Dedifferentiated amniotic fluid mesenchymal stem cell (primary cell): ENCODE results near the gene CORO7.

ENCODE experiments used
- DNase-seq: peaks from one replicate; pipeline ENCODE4 v3.0.0-alpha.2; 2016; ENCODE audit errors: extremely low spot score

The CORO7 gene

DNA sequence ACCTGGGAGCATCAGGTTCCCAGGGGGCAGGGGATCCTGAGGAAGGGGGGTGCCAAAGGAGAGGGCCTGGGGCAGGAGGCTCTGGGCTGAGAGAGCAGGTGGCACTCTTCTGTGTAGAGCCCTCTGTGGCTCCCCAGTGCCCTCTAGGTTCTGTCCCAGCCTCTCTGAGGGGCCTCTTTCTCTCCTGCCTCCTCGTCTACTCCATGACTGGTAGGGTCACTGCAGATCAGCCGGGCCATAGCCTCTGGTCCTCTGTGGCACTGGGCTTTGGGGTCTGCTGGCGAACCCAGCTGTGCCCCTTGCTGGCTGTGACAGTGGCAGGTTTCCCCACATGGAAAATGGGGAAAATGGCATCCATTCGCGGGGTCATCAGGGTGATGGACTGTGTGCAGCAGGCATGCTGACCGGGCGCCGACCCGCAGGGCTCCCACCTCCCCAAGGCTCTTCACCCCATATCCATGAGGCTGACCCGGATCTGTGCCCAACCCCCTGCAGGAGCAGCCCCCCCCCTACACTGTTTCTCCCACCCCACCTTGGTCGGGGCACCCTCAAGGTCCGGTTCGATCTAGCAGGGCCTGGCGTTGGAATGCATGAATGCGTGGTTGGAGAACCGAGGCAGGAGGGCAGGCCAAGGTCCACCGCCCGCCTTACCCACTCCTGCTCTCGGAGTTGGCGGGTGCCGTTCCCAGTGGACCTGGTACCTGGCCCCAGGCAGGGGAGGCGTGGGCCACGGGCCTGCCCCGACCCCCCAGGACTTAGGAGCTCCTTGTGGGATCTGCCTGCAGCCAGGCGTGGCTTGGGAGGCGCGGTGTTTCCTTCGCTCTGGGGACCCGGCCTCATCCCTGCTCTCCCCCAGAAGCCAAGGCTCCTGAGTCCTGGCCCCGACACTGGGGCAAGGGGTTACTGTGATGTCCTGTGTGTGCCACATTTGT, 94.0 kb downstream of the CORO7 start:
- DNase-seq, result no peak

DNA sequence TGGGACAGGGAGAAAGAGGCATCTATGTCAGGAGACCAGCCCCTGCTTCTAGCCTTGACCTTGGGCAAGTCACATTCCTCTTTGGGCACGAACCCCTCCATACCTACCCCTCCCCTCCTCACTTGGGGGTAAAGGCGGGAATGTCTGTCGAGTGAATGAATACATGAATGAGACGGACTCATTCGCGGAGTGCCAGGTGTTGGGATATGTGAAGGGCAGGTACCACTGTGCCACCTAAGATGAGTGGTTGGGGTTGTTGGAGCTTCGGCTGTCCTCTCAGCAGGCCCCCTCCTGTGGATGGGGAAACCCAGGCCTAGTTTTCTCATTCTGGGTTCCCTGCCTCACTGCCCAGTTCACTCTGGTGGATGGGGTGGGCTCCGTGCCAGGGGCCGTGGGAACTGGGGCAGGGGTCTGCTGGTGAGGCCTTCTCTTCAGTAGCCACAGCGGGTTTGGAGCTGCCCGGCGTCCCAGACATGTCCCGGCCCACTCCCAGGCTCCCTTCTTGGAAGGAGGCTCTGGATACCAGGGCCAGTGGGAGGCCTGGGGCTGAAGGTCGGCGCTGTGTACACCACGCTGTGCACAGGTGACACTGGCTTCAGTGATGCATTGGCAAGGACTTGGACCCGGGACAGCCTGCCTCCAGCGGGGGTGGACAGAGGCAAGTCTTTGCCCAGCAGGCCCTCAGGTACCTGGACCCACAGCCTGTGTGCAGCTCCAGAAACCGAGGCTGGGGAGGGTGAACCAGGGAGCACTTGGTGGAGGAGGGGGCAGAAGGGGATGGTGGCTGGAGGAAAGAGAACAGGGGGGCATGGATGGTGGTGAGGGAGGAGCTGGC, 94.9 kb downstream of the CORO7 start:
- DNase-seq, result no peak

DNA sequence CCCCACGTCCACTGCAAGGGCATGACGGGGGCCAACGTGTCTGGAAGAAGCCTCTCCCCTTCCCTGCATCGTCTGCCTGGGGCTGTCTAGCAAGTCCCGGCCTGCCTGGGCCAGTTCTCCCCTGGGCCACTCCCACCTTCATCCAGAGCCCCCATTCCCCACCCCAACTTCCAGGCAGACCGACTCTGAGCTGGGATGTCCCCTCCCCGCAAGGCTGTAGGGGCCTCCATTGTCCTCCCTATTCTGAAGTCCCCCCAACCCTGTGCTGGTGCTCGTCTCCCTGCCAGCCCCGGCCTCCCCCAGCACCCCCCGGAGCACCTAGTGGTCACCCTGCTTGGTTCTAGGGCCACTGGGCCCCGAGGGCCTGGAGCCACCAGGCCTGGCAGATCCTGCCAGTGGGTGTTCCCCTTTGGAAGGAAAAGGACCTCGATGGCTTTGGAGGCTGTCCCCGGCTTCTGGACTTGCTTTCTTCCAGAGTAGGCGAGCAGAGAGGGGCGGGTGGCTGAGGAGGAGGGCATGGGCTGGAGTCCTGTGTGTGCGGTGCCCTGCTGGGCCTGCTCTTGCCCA, 95.7 kb downstream of the CORO7 start:
- no peak for DNase-seq

DNA sequence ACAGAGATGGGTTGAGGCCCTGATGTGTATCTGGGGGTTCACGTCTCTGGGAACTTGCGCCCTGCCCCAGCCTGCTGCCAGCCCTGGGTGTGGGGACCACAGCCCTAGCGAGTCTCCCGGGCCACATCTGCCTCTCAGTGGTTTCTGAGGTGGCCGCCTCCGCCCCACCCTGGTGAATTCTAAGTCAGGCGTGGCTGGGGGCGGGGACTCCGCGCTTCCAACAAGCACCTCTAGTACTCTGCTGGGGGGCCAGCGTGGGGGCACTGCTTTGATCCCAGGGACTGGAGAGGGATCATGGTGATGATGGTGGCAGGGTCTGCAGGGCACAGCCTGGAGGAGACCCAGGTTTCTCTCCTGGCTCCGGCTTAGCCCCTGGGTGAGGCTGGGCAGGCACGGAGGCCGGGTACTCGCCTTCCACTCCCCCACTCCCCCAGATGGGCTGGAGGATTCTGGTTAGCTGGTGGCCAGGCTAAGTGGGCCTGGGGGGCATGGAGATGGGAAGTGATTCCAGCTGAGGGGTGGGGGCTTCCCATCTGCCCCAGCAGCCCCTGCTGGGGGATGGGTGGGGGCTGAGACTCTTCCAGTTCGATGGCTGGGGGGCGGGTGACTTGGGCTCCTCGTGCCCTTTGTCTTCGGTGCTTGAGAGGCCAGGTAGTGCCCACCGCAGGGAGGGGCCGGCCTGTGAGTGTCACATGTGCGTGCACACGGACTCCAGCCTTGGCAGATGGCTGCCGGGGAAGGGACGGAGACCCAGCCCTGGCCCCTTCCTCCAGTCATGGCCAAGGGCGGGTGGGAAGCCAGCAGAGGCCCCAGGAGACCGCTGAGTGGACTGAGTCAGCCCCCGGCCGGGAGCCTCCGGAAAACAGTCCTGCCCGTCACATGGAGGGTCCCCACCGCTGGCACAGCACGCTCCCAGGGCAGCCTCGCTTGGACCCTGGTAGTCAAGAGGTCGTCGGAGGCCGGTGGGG, 96.7 kb downstream of the CORO7 start:
- no peak for DNase-seq

DNA sequence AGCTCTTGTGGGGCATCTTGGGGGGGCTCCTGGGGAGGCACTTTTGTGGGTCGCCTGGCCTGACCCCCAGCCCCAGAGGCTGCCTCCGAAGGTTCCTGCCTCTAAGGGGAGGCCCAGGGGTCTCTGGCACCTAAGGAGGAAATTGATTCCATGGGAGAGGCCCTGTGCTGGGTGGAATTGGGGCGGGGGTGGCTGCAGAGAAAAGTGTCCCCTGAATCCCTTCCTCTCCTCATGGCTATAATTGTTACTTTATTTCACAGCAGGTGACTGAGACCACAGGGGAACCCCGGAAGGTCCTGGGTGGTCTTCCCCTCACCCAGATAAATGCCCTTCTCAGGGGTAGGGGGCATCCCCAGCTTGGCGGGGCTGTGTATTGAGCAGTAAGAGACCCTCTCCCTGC, 97.4 kb downstream of the CORO7 start:
- DNase-seq, result no peak

DNA sequence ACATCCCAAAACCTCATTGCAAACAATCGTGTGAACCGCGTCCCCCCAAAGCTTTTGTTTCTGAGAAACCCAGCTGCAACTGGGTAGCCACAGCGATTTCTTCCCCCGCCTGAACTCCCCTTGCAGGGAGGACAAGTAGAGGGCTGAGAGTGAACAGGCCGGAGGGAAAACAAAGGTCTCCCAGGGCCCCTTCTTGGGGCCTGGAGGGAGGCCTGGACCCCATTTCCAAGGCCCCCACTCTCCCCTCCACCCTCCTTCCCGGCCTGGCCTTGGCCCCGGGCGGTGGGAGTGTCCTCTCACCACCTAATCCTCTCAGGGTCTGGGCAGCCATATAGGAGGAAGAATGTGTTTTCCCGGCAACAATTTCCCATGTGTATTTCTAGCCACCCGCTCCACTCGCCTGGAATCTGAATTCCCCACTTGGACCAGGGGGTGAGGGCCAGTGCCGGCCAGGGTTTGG, 97.9 kb downstream of the CORO7 start:
- peak; percentile 52 for DNase-seq

DNA sequence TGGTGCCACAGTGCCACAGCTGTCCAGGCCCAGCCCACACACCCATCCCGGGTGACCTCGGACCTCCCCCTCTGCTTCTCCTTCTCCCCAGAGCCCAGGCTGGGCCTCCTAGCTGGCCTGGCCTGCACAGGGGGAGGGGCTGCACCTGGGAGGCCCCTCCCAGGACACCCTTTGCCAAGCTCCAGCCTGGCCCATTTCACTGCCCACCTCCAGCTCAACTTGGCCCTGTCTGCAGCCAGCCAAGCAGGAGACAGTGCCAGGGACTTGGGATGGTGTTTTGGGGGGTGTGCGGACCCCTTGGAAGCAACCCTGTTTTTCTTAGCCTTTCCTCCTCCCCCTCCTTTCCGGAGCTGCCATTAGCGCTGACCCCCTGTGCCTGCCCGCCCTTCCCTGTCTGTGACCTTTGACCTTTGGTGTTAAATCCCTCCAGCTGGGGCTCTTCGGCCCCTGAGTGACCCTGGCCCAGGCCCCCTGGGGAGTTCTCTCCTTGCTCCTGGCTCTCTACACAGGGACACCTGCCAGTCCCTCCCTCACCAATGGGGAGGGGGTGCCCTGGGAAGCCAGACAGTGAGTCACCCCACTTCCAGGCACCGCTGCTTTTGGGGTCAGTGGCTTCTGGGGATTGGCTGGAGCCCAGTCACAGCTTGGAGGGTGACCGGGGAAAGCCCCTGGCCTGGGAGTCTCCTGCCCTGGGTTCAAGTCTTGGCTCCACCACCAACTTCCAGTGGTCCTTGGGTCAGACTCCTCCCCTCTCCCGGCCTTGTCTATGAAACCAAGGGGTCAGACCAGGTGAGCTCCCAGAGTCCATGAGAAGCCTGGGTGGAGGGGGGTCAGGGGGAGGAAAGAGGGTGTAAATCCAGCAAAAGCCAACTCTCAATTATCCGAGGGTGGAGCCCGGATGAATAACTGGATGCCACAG, 98.6 kb downstream of the CORO7 start:
- no peak for DNase-seq

DNA sequence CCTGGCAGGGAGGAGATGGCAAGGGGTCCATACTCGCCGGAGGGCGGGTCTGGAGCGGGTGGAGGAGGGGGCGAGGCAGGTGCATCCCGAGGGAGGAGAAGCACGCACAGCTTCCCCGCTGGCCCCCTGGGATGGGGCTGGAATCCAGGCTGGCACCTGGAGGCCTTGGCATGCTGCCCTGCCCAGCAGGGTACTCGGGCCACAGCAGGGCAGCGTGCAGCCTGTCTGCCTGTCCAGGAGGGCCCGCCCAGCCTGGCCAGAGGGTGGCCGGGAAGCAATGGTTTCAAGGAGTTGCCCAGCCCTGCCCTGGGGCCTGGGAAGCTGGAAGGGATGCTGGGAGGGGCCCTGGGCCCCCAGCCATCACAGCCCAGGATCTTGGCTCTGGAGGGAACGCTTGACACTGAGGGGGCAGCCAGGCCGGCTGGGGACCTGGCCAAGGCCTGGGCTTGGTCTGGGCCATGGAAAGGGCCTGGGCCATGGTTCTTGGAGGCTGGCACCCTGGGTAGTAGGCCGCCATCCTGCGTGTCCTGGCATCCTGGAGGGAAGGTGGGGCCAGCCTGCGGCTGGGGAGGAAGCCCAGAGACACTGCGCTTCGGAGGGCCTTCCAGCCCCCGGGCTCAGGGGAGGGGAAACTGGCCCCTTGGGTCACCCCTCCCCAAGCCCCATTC, 99.4 kb downstream of the CORO7 start:
- peak; percentile 50 for DNase-seq

DNA sequence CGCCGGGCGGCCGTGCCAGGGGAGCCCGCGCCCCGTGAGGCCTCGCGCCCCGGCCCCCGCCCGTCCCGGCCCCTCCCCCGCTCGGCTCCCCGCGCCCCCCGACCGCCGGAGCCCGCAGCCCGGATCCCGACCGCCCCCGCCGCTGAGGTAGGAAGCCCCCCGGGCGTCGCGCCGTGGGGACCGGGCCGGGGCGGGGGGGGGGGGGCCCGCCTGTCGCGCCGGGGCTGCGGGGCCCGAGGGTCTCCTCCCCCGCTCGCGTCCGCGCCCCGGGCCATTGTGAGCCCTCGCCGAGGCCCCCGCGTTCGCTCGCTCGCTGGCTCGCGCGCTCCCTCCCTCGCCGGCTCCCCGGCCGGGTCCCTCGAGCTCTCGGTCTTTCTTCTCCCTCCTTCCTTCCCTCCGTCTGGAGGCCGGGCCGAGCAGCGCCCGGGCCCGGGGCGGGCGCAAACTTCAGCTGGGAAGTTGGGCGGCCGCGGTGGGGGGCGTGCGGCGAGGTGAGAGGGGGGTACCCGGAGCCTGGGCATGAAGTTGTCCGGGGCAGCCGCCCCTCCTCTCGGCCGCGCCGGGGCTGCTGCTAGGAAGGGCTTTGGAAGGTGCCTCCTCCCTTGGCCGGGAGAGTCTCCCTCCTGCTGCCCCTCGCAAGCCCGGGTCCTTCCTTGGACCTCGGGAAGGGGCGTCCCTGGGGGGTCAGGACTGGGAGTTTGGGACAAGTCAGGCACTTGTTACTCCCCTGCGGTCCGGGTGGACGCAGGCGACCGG, 100.1 kb downstream of the CORO7 start:
- DNase-seq, result no peak

DNA sequence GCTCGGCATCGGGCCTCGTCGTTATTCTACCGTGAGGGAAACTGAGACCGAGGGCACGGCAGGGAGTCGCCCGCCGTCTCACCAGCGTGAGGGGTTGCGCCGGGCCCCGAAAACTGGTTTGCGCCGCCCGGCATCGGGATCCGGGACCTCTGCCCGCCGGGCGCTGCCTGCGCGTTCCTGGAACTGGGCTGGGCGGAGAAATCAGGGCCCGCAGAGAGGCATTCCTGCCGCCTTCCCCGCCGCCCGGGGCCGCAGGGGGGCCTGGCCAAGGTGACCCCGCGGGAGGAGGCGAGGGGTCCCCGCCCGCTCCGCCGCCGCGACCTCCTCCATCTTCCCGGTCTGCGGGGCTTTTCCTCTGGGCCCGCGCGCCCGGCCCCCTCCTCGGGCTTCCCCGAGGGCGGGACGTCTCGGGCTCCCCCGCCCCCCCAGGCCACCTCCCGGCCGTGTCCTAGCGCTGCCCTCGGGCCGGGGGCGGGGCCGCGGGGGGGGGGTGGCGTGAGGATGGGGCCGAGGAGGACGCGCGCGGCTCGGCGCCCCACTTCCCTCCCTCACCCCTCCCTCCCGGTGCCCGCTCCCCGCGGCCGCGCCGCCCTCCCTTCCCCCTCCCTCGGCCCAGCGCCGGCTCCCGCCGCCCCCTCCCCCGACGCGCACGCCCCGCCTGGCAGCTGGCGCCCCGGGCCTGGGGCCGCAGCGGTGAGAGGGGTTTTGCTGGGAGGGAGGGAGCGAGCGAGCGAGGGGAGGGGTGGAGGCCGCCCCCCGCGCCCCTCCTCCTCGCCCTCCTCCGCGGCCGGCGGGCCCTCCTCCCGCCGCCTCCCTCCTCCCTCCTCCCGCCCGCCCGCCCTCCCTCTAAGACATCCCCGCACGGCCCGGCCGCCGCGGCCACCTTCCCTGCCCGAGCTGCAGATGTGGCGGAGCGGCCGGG, 100.9 kb downstream of the CORO7 start, which contains the start of gene GLIS2:
Gene GLIS2, plus strand, starts transcription at position 882 of the 922 bp plus-strand sequence. CDS start 16,214 bp downstream, outside the sequence.
- peak; percentile 62 for DNase-seq

DNA sequence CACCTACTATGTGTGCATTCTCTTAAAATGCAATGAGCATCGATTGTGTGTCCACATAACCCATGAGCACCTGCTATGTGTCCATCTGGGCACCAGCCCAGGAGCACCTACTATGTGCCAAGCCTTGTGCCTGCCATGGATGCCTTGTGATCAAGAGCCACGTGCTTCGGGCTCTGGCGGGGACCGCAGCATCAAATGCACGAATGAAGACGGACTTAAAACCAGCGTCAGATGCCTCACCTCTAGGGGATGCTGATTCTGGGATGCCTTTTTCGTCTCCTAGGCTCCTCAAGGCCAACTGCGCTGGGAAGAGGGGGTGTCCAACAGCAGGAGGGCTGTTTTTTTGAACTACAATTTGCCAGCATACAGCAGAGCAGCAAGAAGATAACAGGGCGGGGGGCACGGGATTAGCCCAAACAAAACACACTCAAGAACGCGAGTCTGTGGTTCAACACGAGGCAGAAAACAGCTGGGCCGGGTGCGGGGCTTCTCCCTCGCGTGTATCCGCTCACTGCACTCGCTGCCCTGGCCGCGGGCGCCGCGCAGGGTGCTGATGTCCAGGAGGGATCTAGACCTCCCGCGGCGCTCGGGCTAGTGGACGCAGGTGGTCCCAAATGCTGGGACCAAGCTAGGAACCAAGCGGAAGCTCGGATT, 101.7 kb downstream of the CORO7 start:
- no peak for DNase-seq

DNA sequence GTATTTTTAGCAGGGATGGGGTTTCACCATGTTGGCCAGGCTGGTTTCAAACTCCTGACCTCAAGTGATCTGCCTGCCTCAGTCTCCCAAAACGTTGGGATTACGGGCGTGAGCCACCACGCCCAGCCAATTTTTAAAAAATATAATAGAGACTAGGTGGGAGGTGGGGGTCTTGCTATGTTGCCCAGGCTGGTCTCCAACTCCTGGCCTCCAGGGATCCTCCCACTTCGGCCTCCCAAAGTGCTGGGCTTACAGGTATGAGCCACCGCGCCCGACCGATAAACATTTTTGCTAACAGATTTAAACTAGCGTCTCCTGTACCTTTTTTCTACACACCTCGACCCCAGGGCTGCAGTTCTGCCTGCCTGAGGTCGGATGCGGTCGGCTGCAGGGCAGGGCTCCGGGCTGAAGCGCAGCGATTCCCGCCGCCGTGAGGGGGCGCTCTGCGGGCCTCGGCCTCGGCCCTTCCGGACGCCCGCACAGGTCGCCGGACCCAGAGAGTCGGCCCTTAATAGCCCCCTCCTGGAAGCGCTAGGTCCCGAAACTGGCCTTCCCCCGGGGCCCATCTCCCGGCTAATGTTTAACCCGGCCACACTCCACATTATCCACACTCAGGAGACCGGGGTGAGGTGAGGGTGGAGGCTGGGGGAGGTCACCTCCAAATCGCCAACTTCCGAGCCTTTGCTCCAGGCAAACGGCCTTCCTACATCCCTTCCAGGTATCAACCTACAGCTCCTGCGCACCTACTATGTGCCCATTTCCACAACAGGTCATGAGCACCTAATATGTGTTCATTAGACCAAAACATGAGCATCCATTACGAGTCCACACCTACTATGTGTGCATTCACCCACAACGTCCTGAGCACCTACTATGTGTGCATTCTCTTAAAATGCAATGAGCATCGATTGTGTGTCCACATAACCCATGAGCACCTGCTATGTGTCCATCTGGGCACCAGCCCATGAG, 102.5 kb downstream of the CORO7 start:
- no peak for DNase-seq

DNA sequence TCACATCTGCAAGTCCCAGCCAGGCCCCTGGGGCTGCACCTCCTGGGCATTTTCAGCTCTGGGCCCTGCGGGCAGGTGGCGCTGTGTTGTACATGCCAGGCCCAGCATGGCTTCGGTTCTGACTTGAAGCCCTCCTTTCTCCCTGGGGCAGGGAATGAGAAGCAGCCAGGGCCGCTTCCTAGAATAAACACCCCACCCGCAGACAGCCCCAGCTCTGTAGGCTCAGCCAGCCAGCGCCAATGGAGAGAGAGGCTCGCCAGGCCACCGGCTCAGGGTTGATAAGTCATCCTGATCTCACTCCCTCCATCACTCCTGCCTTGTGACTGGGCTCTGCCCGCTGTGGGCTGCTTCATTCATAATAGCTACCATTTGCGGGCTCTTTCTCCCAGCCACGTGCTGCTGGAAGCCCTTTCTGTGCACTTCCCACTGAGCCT, 106.5 kb downstream of the CORO7 start:
- peak; percentile 72 for DNase-seq

DNA sequence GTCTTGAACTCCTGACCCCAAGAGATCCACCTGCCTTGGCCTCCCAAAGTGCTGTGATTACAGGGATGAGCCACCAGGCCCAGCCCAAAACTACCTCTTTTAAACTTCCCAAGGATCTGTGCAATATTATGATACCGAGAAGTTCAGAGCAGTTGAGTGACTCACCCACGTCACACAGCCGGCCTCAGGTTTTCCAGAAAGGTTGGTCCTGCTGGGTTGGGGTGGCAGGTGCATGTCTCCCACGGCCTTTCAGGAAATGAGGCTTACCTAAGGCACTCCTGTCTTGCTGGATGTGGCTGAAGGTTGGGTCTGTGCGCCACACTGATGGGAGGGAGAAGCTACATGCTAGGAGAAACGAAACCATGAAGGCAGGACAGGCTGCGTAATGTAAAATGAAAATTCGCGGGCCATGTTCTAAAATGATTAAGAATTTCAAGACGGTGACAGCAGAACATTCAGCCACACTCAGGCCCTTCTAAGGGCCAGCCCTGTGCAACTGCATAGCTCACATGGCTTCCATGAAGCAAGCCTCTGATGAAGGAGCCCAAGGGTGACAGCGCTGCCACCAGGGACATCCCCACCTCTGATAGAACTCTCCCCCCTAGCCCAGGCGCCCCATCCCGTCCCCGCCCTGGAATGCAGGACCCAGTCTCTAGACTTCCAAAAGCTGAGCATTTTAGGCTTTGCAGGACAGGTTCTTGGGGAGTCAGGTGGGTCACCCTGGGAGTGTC, 107.1 kb downstream of the CORO7 start:
- DNase-seq, result no peak
